ENCODE measurements around the gene FZD7. TPM values are rescaled to one million over a fixed set of nuclear protein-coding genes. Genes with fewer than 3 reads are reported as not detected.
A peak's percentile ranks its signal among the peaks of the same experiment; 100 is the strongest.

The FZD7 gene
- total and polyA plus RNA-seq, 4 donors = 18.5 to 26.4 (median 22.9) TPM

DNA sequence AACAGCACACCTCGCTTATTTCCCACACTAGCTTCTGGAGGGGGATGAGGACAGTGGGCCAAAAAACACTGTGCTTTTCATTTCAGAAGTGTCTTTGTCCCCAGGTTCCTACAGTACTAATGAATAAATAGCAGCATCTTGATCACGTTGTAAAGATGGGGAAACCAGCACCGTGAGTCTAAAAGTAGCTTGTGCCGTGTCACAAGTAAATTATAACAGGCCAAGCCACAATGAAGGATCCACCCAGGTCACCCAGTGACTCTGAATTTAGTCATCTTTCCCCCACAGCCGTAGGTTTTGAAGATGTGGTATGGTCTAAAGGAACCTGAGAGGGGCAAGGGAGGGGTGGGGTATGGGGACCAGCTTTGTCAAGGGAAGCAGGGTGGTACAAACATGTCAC lies 8.8 kb downstream of the FZD7 start:
- peaks cover 6% of the 10 kb centered on the region for H3K4me1 ChIP-seq (ENCODE audit: control insufficient read depth, insufficient read depth, low read length)
- H3K27me3 ChIP-seq (ENCODE audit: control insufficient read depth, insufficient read depth, low read length) = peaks cover 18% of the 10 kb centered on the region
- H3K36me3 ChIP-seq (ENCODE audit: control insufficient read depth, insufficient read depth, low read length) = no peaks in the 10 kb centered on the region
- H3K9me3 ChIP-seq (ENCODE audit: control insufficient read depth, insufficient read depth, low read length) = no peaks in the 10 kb centered on the region
- no peak for DNase-seq (ENCODE audit: low read depth in 4 of 6, low spot score in 6 of 6)
- WGBS (ENCODE audit: insufficient coverage) = no CpG with 5 or more reads among the region's 5 CpGs
- H3K4me3 ChIP-seq (ENCODE audit: low read depth, low read length) = no peak overlapping the region
- H3K27ac ChIP-seq (ENCODE audit: low read depth, low read length) = no peak overlapping the region

DNA sequence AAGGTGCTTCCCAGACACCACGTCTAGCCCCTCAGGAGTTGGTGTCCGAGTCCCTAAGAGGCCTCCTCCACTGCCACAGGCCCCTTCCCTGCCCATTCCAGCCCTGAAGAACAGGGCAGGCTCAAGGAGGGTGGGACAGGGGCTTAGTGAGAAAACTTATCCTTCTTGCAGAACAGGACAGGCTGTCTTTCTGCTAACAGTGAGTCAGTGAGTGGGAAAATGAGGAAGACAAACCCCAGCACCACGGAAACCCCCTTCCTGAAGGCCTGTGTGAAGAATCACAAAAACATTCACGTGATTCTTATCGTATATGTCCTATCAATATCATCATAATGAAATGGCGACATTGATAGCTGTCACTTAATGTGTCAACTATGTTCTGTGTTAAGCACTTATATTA lies 9.8 kb downstream of the FZD7 start:
- WGBS (ENCODE audit: insufficient coverage) = no CpG with 5 or more reads among the region's 6 CpGs
- peaks cover 13% of the 10 kb centered on the region for H3K27me3 ChIP-seq (ENCODE audit: control insufficient read depth, insufficient read depth, low read length)

DNA sequence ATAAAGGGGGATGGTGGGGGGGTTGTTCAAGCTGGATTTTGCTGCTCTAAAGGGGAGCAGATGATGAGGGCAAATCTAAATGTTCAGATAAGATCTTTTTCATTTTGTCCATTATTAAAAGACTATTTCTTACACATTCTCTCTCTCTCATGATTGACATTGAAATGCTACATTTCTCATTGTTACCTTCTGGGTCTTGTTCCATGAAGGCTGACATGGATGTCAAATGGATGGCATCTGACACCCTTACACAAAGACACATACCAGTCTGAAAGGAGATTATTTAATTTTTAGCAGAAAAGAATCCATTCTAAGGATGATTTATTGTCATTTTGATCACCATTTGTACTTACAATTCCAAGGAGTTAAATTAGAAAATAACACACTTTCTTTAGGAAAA lies 11.1 kb downstream of the FZD7 start:
- H3K4me1 ChIP-seq (ENCODE audit: control insufficient read depth, insufficient read depth, low read length) = no peaks in the 10 kb centered on the region
- H3K36me3 ChIP-seq (ENCODE audit: control insufficient read depth, insufficient read depth, low read length) = no peaks in the 10 kb centered on the region
- no peak for DNase-seq (ENCODE audit: low read depth in 4 of 6, low spot score in 6 of 6)
- H3K27me3 ChIP-seq (ENCODE audit: control insufficient read depth, insufficient read depth, low read length) = peaks cover 3% of the 10 kb centered on the region
- H3K4me3 ChIP-seq (ENCODE audit: low read depth, low read length) = no peak overlapping the region
- no peaks in the 10 kb centered on the region for H3K9me3 ChIP-seq (ENCODE audit: control insufficient read depth, insufficient read depth, low read length)
- no peak overlapping the region for H3K27ac ChIP-seq (ENCODE audit: low read depth, low read length)

More for the DNA sequence above, 9.8 kb downstream of the FZD7 start:
- Histone ChIP-seq H3K9me3 (ENCODE audit: control insufficient read depth, insufficient read depth, low read length) (no peaks in the 10 kb centered on the region), H3K27ac (ENCODE audit: low read depth, low read length) (no peak overlapping the region), H3K4me1 (ENCODE audit: control insufficient read depth, insufficient read depth, low read length) (peaks cover 6% of the 10 kb centered on the region), H3K36me3 (ENCODE audit: control insufficient read depth, insufficient read depth, low read length) (no peaks in the 10 kb centered on the region), H3K4me3 (ENCODE audit: low read depth, low read length) (no peak overlapping the region)
- DNase-seq (ENCODE audit: low read depth in 4 of 6, low spot score in 6 of 6) = no peak

DNA sequence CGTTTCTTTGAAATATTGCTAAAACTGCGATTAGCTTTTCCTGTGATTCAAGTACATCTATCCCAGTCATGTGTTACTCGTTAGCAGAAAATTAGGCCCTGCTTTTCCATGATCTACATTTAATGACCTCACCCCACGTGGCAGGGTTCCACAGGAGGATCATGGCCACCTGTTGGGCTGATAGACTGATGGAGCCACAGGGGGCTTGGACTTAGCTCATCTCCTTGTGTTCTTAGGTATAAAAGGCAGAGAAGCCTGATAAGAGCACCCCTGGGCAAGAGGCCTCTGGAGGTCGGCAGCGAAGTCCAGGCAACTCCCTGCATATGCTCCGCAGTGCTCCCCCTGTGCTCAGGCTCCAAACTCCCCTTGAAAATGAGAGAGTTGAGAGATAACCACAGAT lies 12.9 kb downstream of the FZD7 start:
- no peaks in the 10 kb centered on the region for H3K9me3 ChIP-seq (ENCODE audit: control insufficient read depth, insufficient read depth, low read length)
- H3K4me1 ChIP-seq (ENCODE audit: control insufficient read depth, insufficient read depth, low read length) = no peaks in the 10 kb centered on the region
- peaks cover 3% of the 10 kb centered on the region for H3K27me3 ChIP-seq (ENCODE audit: control insufficient read depth, insufficient read depth, low read length)
- H3K36me3 ChIP-seq (ENCODE audit: control insufficient read depth, insufficient read depth, low read length) = no peaks in the 10 kb centered on the region
- H3K27ac ChIP-seq (ENCODE audit: low read depth, low read length) = no peak overlapping the region
- no peak overlapping the region for H3K4me3 ChIP-seq (ENCODE audit: low read depth, low read length)
- no peak for DNase-seq (ENCODE audit: low read depth in 4 of 6, low spot score in 6 of 6)
- WGBS (ENCODE audit: insufficient coverage) = 90% methylated on average over 5 of the region's 7 CpGs

DNA sequence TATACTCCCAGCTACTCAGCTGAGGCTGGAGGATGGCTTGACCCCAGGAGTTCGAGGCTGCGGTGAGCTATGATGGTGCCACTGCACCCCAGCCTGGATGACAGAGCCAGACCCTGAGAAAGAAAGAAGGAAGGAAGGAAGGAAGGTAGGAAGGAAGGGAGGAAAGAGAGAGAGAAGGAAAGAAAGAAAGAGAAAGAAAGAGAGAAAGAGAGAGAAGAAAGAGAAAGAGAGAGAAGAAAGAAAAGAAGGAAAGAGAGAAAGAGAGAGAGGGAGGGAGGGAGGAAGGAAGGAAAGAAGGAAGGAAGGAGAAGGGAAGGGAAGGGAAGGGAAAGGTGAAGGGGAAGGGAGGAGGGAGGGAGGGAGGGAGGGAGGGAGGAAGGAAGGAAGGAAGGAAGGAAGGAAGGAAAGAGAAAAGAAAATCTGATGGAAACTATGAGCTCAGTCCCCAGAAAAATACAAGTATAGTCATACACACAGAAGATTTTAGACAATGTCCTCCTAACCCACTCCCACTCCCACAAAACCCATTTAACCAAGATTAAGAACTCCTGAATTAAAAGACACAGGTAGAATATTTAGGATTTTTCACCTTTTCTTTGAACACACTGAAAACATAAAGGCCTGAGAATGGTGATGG lies 15.6 kb downstream of the FZD7 start:
- Histone ChIP-seq H3K27me3 (ENCODE audit: control insufficient read depth, insufficient read depth, low read length) (peaks cover 2% of the 10 kb centered on the region), H3K4me1 (ENCODE audit: control insufficient read depth, insufficient read depth, low read length) (peaks cover 4% of the 10 kb centered on the region), H3K4me3 (ENCODE audit: low read depth, low read length) (no peak overlapping the region), H3K36me3 (ENCODE audit: control insufficient read depth, insufficient read depth, low read length) (no peaks in the 10 kb centered on the region), H3K27ac (ENCODE audit: low read depth, low read length) (no peak overlapping the region), H3K9me3 (ENCODE audit: control insufficient read depth, insufficient read depth, low read length) (no peaks in the 10 kb centered on the region)
- no peak for DNase-seq (ENCODE audit: low read depth in 4 of 6, low spot score in 6 of 6)
- 100% methylated on average over 2 of the region's 2 CpGs for WGBS (ENCODE audit: insufficient coverage)

DNA sequence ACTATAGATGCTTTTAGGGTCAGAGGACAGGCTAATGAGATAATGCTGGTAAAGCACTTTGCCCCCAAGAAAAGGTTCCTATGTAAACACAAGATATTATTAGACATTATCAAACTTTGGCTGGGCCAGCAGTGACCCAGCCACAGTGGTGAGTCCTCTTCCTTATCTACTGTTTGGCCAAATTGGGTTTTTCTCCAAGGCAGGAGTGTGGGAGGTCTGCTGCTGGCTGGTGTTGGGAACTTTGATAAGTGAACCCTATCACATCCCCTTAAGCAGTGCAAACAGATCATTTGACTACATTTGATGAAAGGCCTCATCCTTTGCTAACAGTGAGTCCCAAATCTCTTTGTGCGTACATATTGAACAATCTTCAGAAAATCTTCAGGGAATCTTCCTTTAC lies 16.2 kb downstream of the FZD7 start:
- Histone ChIP-seq H3K27ac (ENCODE audit: low read depth, low read length) (no peak overlapping the region), H3K4me1 (ENCODE audit: control insufficient read depth, insufficient read depth, low read length) (peaks cover 4% of the 10 kb centered on the region), H3K27me3 (ENCODE audit: control insufficient read depth, insufficient read depth, low read length) (peaks cover 5% of the 10 kb centered on the region), H3K9me3 (ENCODE audit: control insufficient read depth, insufficient read depth, low read length) (no peaks in the 10 kb centered on the region), H3K36me3 (ENCODE audit: control insufficient read depth, insufficient read depth, low read length) (no peaks in the 10 kb centered on the region), H3K4me3 (ENCODE audit: low read depth, low read length) (no peak overlapping the region)
- WGBS (ENCODE audit: insufficient coverage) = no CpG with 5 or more reads among the region's 1 CpG
- DNase-seq (ENCODE audit: low read depth in 4 of 6, low spot score in 6 of 6) = no peak

DNA sequence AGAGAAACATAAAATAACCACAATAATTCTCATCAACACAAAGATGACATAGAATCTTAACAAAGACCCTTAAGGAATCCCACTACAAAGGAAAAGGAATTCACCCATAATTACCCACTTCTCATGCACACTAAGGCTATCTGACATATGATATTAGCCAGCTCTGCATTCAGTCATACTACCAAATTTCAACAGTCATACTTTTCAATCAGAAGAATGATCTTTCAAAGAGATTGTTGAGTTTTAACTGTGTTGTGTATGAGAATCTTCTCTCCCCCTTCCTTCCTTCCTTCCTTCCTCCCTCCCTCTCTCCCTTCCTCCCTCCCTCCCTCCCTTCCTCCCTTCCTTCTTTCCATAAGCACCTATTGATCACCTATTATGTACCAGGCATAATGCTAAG lies 17.0 kb downstream of the FZD7 start:
- no peaks in the 10 kb centered on the region for H3K9me3 ChIP-seq (ENCODE audit: control insufficient read depth, insufficient read depth, low read length)
- H3K36me3 ChIP-seq (ENCODE audit: control insufficient read depth, insufficient read depth, low read length) = no peaks in the 10 kb centered on the region
- no peak overlapping the region for H3K4me3 ChIP-seq (ENCODE audit: low read depth, low read length)
- peaks cover 9% of the 10 kb centered on the region for H3K27me3 ChIP-seq (ENCODE audit: control insufficient read depth, insufficient read depth, low read length)
- DNase-seq (ENCODE audit: low read depth in 4 of 6, low spot score in 6 of 6) = no peak
- H3K4me1 ChIP-seq (ENCODE audit: control insufficient read depth, insufficient read depth, low read length) = peaks cover 4% of the 10 kb centered on the region
- no peak overlapping the region for H3K27ac ChIP-seq (ENCODE audit: low read depth, low read length)

DNA sequence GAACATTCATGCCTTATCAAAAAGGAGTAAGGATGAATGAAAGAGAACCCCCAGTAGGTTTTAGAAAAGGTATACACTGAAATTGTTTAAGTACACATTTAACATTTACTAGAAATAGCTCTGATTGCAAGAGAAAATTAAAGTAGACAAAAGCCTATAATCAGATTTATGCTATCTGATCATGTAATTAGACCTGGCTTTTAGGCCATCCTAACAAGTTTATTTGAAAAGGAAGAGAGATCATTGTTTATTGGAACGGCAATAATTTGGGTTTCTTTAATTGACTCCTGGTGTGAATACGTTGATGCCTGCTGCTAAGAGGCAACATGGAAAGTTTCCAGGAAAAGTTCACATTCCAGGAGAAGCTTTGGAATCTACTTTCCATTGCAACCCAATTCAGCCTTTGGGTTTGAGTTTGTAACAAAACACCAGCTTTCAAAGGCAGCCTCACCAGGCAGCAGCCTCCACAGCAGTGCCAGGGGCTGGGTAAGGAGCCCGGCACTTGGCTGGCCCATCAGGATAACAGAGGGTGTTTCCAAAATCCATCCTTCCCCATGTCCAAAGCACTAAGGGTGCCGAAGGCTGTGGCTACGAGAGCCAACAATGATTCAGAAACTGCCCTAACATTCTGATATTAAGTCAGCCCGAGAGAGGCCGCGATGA lies 18.0 kb downstream of the FZD7 start:
- no peak overlapping the region for H3K27ac ChIP-seq (ENCODE audit: low read depth, low read length)
- no peaks in the 10 kb centered on the region for H3K36me3 ChIP-seq (ENCODE audit: control insufficient read depth, insufficient read depth, low read length)
- 7% methylated on average over 2 of the region's 8 CpGs for WGBS (ENCODE audit: insufficient coverage)
- peaks cover 13% of the 10 kb centered on the region for H3K27me3 ChIP-seq (ENCODE audit: control insufficient read depth, insufficient read depth, low read length)
- peaks cover 4% of the 10 kb centered on the region for H3K4me1 ChIP-seq (ENCODE audit: control insufficient read depth, insufficient read depth, low read length)
- peak in 3 of 6 donors; percentile 54 to 84 (median 75) for DNase-seq (ENCODE audit: low read depth in 4 of 6, low spot score in 6 of 6)
- no peak overlapping the region for H3K4me3 ChIP-seq (ENCODE audit: low read depth, low read length)
- H3K9me3 ChIP-seq (ENCODE audit: control insufficient read depth, insufficient read depth, low read length) = no peaks in the 10 kb centered on the region

DNA sequence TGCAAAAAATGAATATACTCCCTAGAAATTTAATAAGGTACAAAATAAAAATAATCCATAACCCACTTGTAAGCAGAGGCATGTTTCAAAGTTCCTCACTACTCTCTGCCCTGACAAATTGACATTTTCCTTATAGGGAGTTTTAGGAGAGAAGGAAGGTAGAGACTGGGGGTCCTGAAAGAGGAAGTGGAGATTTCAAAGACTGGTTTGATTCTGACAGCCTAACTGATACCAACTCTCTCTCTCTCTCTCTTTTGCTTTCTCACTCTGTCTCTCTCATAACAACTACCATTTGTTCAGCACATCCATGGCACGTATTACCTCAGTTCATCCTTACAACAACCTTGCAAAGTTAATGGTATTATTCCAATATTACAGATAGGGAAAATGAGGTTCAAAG lies 18.6 kb downstream of the FZD7 start:
- Histone ChIP-seq H3K36me3 (ENCODE audit: control insufficient read depth, insufficient read depth, low read length) (no peaks in the 10 kb centered on the region), H3K4me1 (ENCODE audit: control insufficient read depth, insufficient read depth, low read length) (peaks cover 4% of the 10 kb centered on the region), H3K4me3 (ENCODE audit: low read depth, low read length) (no peak overlapping the region), H3K27ac (ENCODE audit: low read depth, low read length) (no peak overlapping the region), H3K27me3 (ENCODE audit: control insufficient read depth, insufficient read depth, low read length) (peaks cover 13% of the 10 kb centered on the region), H3K9me3 (ENCODE audit: control insufficient read depth, insufficient read depth, low read length) (no peaks in the 10 kb centered on the region)
- no peak for DNase-seq (ENCODE audit: low read depth in 4 of 6, low spot score in 6 of 6)
- WGBS (ENCODE audit: insufficient coverage) = no CpG with 5 or more reads among the region's 1 CpG

DNA sequence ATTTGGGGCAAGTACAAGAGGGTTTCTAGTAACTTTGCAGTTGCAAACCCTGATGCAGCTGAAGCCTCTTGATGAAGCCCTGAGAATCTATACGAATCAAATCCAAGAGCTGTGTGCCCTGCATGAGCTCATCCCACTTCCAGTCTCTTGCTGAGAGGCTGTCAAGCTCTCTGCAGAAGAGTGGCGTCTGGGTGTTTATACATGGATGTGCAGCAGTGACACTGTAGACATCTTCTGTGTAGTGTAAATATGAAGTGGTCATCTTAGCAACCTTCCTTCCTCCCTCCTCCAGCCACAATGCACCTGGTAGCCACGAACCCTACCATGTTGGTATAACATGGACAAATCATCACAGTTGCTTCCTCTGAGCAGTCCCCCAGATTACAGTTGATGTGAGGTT lies 21.0 kb downstream of the FZD7 start:
- 38% methylated on average over 1 of the region's 3 CpGs for WGBS (ENCODE audit: insufficient coverage)
- no peaks in the 10 kb centered on the region for H3K9me3 ChIP-seq (ENCODE audit: control insufficient read depth, insufficient read depth, low read length)
- H3K27me3 ChIP-seq (ENCODE audit: control insufficient read depth, insufficient read depth, low read length) = peaks cover 13% of the 10 kb centered on the region
- DNase-seq (ENCODE audit: low read depth in 4 of 6, low spot score in 6 of 6) = peak in 1 of 6 donors; percentile 47
- H3K4me3 ChIP-seq (ENCODE audit: low read depth, low read length) = no peak overlapping the region
- no peaks in the 10 kb centered on the region for H3K36me3 ChIP-seq (ENCODE audit: control insufficient read depth, insufficient read depth, low read length)
- H3K27ac ChIP-seq (ENCODE audit: low read depth, low read length) = no peak overlapping the region
- H3K4me1 ChIP-seq (ENCODE audit: control insufficient read depth, insufficient read depth, low read length) = peaks cover 4% of the 10 kb centered on the region

All from spinal cord (tissue), 10 donors.